Stimulated activated CD4-positive, alpha-beta T cell treated with anti-CD3 and anti-CD28 coated beads, Interleukin-4, amount 100 ng/mL, for 48 hours (primary cell): ENCODE data around the gene EIF3I.

Experiments
- DNase-seq, 2 donors: peaks; one replicate each; pipeline ENCODE4 v3.0.0-alpha.2; 2020; ENCODE audit warnings: low read depth in 2 of 2

The EIF3I gene

DNA sequence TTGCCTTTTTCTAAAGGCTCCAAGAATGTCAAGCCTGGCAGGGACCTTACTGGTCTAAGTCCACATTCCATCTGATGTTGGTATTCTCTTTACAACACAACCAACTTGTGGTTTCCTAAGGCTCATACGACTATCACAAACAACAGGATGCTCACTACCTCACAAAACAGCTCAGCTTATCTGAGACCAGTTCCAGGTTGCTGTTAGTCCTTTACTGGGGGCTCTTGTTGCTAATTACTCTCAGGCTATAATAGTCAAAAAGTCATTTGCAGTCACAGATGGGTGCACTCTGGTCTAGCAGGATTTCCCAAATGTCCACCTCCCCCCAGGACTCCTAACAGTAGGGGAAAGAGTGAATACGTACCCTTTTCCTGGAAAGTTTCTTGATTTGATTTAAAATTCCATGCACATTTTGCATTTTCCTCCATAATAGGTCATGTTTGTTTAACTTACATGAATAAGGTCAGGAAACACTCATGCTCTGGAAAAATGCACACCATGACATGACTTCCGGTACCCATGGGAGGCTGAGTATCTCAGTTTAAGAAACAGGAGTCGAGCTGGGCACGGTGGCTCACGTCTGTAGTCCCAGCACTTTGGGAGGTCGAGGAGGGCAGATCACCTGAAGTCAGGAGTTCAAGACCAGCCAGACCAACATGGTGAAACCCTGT lies 44.8 kb downstream of the EIF3I start:
- no peak for DNase-seq

DNA sequence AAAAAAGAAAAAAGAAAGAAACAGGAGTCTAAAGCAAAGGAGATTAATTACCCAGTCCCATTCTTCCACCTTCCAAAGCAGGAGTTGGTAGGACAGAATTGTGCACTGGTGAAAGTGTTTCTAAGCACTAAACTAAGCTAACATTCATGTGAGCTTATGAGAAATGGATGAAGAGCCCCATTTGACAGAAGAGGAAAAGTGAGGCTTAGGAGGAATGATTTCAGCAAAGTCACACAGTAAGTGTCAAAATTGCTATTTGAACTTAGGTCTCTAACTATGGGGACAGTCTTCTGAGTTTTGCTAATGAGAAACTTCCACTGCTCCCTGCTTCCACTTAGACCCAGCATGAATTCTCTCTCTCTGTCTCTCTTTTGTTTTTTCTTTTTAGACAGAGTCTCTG lies 47.5 kb downstream of the EIF3I start:
- DNase-seq: no peak

DNA sequence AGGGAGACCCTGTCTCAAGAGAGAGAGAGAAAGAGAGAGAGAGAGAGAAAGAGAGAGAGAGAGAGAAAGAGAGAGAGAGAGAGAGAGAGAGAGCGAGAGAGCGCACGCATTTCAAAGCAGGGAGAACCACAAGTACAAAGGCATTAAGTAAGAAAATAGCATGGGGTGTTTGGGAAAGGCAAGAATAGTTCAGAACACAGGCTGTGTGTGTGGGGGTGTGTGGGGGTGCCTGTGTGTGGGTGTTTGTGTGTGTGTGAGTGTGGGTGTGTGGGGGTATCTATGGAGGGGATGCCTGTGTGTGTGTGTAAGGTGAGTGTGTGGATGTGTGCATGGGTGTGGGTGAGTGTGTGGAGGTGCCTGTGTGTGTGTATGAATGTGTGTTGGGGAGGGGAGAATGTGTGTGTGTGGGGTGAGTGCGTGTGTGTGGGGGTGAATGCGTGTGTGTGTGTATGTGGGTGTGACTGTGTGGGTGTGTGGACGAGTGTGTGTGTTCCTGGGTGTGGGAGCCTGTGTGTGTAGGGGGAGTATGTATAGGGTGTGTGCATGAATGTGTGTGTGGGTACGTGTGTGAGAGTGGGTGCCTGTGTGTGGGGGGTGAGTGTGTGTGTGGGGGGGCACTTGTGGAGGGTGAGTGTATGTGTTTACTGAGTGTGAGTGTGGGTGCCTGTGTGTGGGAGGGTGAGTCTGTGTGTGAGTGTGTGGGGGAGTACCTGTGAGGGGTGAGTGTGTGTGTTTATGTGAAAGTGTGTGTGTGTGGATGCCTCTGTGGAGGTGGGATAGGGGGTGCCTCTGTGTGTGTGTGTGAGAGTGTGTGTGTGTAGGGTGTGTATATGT lies 50.6 kb downstream of the EIF3I start:
- DNase-seq: no peak

DNA sequence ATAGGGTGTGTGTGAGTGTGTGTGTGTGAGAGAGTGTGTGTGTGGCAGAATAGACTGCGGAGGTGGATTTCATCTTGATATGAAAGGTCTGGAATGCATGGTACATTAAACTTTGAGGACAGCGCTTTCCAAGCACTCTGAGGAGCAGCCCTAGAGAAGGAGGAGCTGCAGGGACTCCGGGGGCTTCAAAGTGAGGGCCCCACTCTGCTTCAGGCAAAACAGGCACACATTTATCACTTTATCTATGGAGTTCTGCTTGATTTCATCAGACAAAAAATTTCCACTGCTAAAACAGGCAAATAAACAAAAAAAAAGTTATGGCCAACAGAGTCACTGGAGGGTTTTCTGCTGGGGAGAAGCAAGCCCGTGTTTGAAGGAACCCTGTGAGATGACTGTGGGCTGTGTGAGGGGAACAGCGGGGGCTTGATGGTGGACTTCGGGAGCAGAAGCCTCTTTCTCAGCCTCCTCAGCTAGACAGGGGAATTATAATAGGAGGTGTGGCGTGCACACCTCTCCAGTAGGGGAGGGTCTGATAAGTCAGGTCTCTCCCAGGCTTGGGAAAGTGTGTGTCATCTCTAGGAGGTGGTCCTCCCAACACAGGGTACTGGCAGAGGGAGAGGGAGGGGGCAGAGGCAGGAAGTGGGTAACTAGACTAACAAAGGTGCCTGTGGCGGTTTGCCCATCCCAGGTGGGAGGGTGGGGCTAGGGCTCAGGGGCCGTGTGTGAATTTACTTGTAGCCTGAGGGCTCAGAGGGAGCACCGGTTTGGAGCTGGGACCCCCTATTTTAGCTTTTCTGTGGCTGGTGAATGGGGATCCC lies 51.4 kb downstream of the EIF3I start:
- peak; percentile 51 to 66 for DNase-seq

DNA sequence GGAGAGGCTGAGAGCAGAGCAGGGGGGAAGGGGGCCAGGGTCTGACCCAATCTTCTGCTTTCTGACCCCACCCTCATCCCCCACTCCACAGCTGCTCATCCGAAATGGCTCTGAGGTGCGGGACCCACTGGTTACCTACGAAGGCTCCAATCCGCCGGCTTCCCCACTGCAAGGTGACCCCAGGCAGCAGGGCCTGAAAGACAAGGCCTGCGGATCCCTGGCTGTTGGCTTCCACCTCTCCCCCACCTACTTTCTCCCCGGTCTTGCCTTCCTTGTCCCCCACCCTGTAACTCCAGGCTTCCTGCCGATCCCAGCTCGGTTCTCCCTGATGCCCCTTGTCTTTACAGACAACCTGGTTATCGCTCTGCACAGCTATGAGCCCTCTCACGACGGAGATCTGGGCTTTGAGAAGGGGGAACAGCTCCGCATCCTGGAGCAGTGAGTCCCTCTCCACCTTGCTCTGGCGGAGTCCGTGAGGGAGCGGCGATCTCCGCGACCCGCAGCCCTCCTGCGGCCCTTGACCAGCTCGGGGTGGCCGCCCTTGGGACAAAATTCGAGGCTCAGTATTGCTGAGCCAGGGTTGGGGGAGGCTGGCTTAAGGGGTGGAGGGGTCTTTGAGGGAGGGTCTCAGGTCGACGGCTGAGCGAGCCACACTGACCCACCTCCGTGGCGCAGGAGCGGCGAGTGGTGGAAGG lies 52.6 kb downstream of the EIF3I start:
- DNase-seq: no peak

DNA sequence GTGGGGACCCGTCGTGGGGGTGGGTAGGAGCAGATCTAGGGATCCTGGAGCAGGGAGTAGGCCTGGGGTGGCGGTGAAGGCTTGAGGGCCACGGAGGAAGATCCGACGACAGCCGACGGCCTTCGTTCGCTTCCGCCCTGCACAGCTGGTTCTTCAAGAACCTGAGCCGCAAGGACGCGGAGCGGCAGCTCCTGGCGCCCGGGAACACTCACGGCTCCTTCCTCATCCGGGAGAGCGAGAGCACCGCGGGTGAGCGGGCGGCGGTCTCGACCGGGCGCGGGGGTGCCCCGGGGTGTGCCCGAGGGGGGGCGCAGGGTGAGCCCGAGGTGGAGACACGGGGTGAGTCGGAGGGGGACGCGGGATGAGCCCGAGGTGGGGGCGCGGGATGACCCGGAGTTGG lies 53.2 kb downstream of the EIF3I start:
- DNase-seq: no peak

DNA sequence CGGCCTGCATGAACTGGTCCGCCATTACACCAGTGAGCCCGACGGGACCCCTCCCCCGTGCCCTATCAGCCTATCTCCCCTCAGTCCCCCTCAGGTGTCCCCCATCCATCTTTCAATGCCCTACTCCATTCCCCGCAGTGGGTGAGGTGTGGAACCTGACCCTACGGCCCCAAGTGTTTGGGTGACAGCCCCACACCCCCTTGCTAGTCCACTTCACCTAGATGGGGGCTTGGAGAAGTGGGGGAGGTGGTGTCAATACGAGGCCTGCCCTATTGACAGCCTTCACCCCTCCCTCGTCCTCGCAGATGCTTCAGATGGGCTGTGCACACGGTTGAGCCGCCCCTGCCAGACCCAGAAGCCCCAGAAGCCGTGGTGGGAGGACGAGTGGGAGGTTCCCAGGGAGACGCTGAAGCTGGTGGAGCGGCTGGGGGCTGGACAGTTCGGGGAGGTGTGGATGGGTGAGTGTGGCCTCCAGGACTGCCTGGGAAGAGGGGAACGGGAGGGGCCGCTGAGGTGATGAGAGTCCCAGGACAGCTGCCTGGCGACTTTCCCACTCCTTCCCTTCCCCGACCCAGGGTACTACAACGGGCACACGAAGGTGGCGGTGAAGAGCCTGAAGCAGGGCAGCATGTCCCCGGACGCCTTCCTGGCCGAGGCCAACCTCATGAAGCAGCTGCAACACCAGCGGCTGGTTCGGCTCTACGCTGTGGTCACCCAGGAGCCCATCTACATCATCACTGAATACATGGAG lies 54.0 kb downstream of the EIF3I start:
- no peak for DNase-seq
